CD14-positive monocyte (primary cell): ENCODE results near the gene FBXO34. TPM values are rescaled to one million over a fixed set of nuclear protein-coding genes. Genes with fewer than 3 reads are reported as not detected.

Source experiments
- DNase-seq, 3 donors: peaks; one replicate each; pipeline ENCODE4 v3.0.0-alpha.2; 2011 to 2022
- H2AFZ ChIP-seq: 2 replicates; pipeline ENCODE4 v1.6.0; 2012; ENCODE audit warnings: mild to moderate bottlenecking, low read depth, low read length, inconsistent platforms; ENCODE audit not compliant: insufficient read depth, poor library complexity, severe bottlenecking
- H3K27ac ChIP-seq, 2 donors: 1 replicate in 1 of 2; 2 replicates in 1 of 2; pipeline ENCODE4 v1.5.1; 2012 to 2013; ENCODE audit warnings: low read length in 2 of 2, control low read depth in 1 of 2, inconsistent platforms in 1 of 2, low read depth in 1 of 2, mild to moderate bottlenecking in 1 of 2
- H3K27me3 ChIP-seq, 2 donors: one replicate each; pipeline versions ENCODE4 v1.6.0 to v1.6.1; 2011 to 2013; ENCODE audit warnings: low read length in 2 of 2; ENCODE audit not compliant: control insufficient read depth in 2 of 2, insufficient read depth in 2 of 2
- H3K36me3 ChIP-seq, 2 donors: replicated peaks in 1 of 2; 1 replicate in 1 of 2; 2 replicates in 1 of 2; pipeline versions ENCODE4 v1.5.1 to v1.6.1; 2012 to 2013; ENCODE audit warnings: low read length in 2 of 2, control low read depth in 1 of 2, inconsistent platforms in 1 of 2, mild to moderate bottlenecking in 1 of 2; ENCODE audit not compliant: insufficient read depth in 2 of 2, control insufficient read depth in 1 of 2
- H3K4me1 ChIP-seq, 2 donors: 1 replicate in 1 of 2; 2 replicates in 1 of 2; pipeline versions ENCODE4 v1.5.1 to v1.6.1; 2012 to 2013; ENCODE audit warnings: low read length in 2 of 2, control low read depth in 1 of 2, inconsistent platforms in 1 of 2, mild to moderate bottlenecking in 1 of 2, moderate library complexity in 1 of 2; ENCODE audit not compliant: insufficient read depth in 2 of 2, control insufficient read depth in 1 of 2
- H3K4me2 ChIP-seq: replicated peaks from 2 replicates; pipeline ENCODE3; 2012; ENCODE audit warnings: low read length, moderate library complexity, mild to moderate bottlenecking; ENCODE audit not compliant: poor library complexity, severe bottlenecking; ENCODE audit errors: extremely low read depth
- H3K4me3 ChIP-seq, 3 experiments: fragments of 200-600 bp in 1 of 3; sonication (generic) in 1 of 3; replicated peaks in 1 of 3; 1 replicate in 2 of 3; 2 replicates in 1 of 3; pipeline ENCODE4 v1.5.1; 2011 to 2013; ENCODE audit warnings: low read length in 3 of 3, mild to moderate bottlenecking in 3 of 3, control low read depth in 2 of 3, low read depth in 2 of 3, inconsistent platforms in 1 of 3, moderate library complexity in 1 of 3
- H3K79me2 ChIP-seq: 2 replicates; pipeline ENCODE4 v1.6.0; 2012; ENCODE audit warnings: mild to moderate bottlenecking, control low read depth, inconsistent platforms, low read length, moderate library complexity; ENCODE audit not compliant: insufficient read depth
- H3K9ac ChIP-seq: 2 replicates; pipeline ENCODE4 v1.6.0; 2017; ENCODE audit warnings: low read length, mild to moderate bottlenecking; ENCODE audit not compliant: insufficient read depth, poor library complexity, severe bottlenecking
- H3K9me3 ChIP-seq, 2 donors: replicated peaks in 1 of 2; 1 replicate in 1 of 2; 2 replicates in 1 of 2; pipeline versions ENCODE4 v1.5.1 to v1.6.1; 2012 to 2013; ENCODE audit warnings: low read length in 2 of 2, control low read depth in 1 of 2; ENCODE audit not compliant: control insufficient read depth in 1 of 2, insufficient read depth in 1 of 2
- H4K20me1 ChIP-seq: 2 replicates; pipeline ENCODE4 v1.6.0; 2012; ENCODE audit warnings: mild to moderate bottlenecking, low read length, control low read depth, moderate library complexity; ENCODE audit not compliant: insufficient read depth
- H3K27ac Mint-ChIP-seq, 7 donors: one replicate each; pipeline ENCODE4 v1.8.0; 2020; ENCODE audit warnings: mild to moderate bottlenecking in 7 of 7, mixed read lengths in 7 of 7, moderate library complexity in 6 of 7, inconsistent platforms in 2 of 7
- H3K27me3 Mint-ChIP-seq, 3 donors: one replicate each; pipeline ENCODE4 v1.8.0; 2021 to 2022; ENCODE audit warnings: low read depth in 3 of 3, mild to moderate bottlenecking in 3 of 3, mixed read lengths in 3 of 3, moderate library complexity in 3 of 3, inconsistent platforms in 1 of 3
- H3K36me3 Mint-ChIP-seq, 2 donors: one replicate each; pipeline ENCODE4 v1.8.0; 2020; ENCODE audit warnings: mixed read lengths in 2 of 2, inconsistent platforms in 1 of 2, mild to moderate bottlenecking in 1 of 2
- H3K4me1 Mint-ChIP-seq: one replicate; pipeline ENCODE4 v1.8.0; 2020; ENCODE audit warnings: mild to moderate bottlenecking, mixed read lengths
- H3K4me3 Mint-ChIP-seq, 2 donors: one replicate each; pipeline ENCODE4 v1.8.0; 2020; ENCODE audit warnings: mild to moderate bottlenecking in 2 of 2, mixed read lengths in 2 of 2, moderate library complexity in 1 of 2
- H3K9me3 Mint-ChIP-seq, 7 donors: one replicate each; pipeline ENCODE4 v1.8.0; 2020 to 2022; ENCODE audit warnings: mixed read lengths in 7 of 7, mild to moderate bottlenecking in 6 of 7, moderate library complexity in 6 of 7, inconsistent platforms in 2 of 7
- CTCF ChIP-seq: fragments of 200-600 bp; IDR thresholded peaks from one replicate; pipeline ENCODE4 v1.8.0; 2022; ENCODE audit warnings: antibody characterized with exemption, mild to moderate bottlenecking
- WGBS: methylation state at CpG from one replicate; pipeline ENCODE4 v1.1.5; 2013; ENCODE audit warnings: missing lambda C conversion rate; ENCODE audit not compliant: insufficient coverage; 5-methylcytosine and 5-hydroxymethylcytosine counted together
- intact Hi-C, 2 donors: fragments of 100-400 bp; cut with micrococcal nuclease; formaldehyde crosslinking; loops; one replicate each; pipeline versions ENCODE4 v1.15.0 to v1.15.1; 2023
- polyA plus RNA-seq, 3 donors: library from polyadenylated mRNA; depleted of rRNA in 1 of 3; unstranded in 2 of 3; stranded (reverse) in 1 of 3; fragments of 300-500 nt in 2 of 3; fragments of >200 nt in 1 of 3; fragmentation: Illumina TruSeq in 2 of 3; gene quantifications; 1 replicate in 2 of 3; 2 replicates in 1 of 3; pipeline ENCODE4 v1.2.3, GENCODE V29; 2012 to 2021

Gene FBXO34
- polyA plus RNA-seq, 3 donors = 10.3 to 18.1 (median 17.3) TPM

GRCh38 chr14:55398679-55399078 lies 127.5 kb downstream of the FBXO34 start:
- Mint-ChIP-seq H3K27me3 (no peaks in the 10 kb centered on the region), H3K27ac (no peak overlapping the region), H3K9me3 (no peaks in the 10 kb centered on the region), H3K4me3 (no peak overlapping the region), H3K4me1 (peaks cover 12% of the 10 kb centered on the region), H3K36me3 (peaks cover 27 to 32% of the 10 kb centered on the region in 2 donors)
- no peak overlapping the region for H3K4me2 ChIP-seq
- no peaks in the 10 kb centered on the region for H3K9me3 ChIP-seq
- H2AFZ ChIP-seq = no peak overlapping the region
- H3K4me1 ChIP-seq = no peaks in the 10 kb centered on the region
- intact Hi-C loops = no loop called here
- DNase-seq = peak in 1 of 3 donors; percentile 21
- peaks cover 33% of the 10 kb centered on the region for H3K79me2 ChIP-seq
- H3K9ac ChIP-seq = no peak overlapping the region
- TF ChIP-seq CTCF = no peak
- no peaks in the 10 kb centered on the region for H3K27me3 ChIP-seq
- H3K36me3 ChIP-seq = peaks cover 17 to 35% of the 10 kb centered on the region in 2 donors
- H4K20me1 ChIP-seq = peaks cover 38% of the 10 kb centered on the region
- H3K27ac ChIP-seq = no peak overlapping the region
- no peak overlapping the region for H3K4me3 ChIP-seq
- 96% methylated on average over 4 of the region's 5 CpGs for WGBS

GRCh38 chr14:55399183-55399582 lies 128.0 kb downstream of the FBXO34 start:
- Histone ChIP-seq H3K27ac (no peak overlapping the region), H2AFZ (no peak overlapping the region), H3K27me3 (no peaks in the 10 kb centered on the region), H3K4me3 (no peak overlapping the region), H3K9me3 (no peaks in the 10 kb centered on the region), H3K4me1 (no peaks in the 10 kb centered on the region), H3K9ac (no peak overlapping the region), H4K20me1 (peaks cover 42% of the 10 kb centered on the region), H3K4me2 (no peak overlapping the region), H3K79me2 (peaks cover 38% of the 10 kb centered on the region), H3K36me3 (peaks cover 17 to 32% of the 10 kb centered on the region in 2 donors)
- DNase-seq = no peak
- Mint-ChIP-seq H3K27me3 (no peaks in the 10 kb centered on the region), H3K9me3 (no peaks in the 10 kb centered on the region), H3K4me3 (no peak overlapping the region), H3K36me3 (peaks cover 26 to 28% of the 10 kb centered on the region in 2 donors), H3K4me1 (peaks cover 12% of the 10 kb centered on the region), H3K27ac (no peak overlapping the region)
- intact Hi-C loops = no loop called here
- WGBS = no CpG with 5 or more reads among the region's 1 CpG
- TF ChIP-seq CTCF = no peak
